SK-N-SH (cell line): ENCODE measurements around the gene TCEAL2. TPM values are rescaled to one million over a fixed set of nuclear protein-coding genes. Genes with fewer than 3 reads are reported as not detected.
"Not testable (repeated sequence)": the region's sequence is repeated elsewhere in the genome, so short reads cannot be mapped to it uniquely, and the experiment has no call there.

Experiments used
- CTCF ChIA-PET: fragments of 300-600, 350-600 bp; formaldehyde crosslinking; extraction: SDS; loops from one replicate; lab custom pipeline; 2021; lab: Yijun Ruan, JAX
- POLR2A ChIA-PET: fragments of 350-600 bp; sonication (Branson Sonifier 250); formaldehyde crosslinking; extraction: SDS; loops from one replicate; lab custom pipeline; 2020; ENCODE audit warnings: antibody characterized with exemption, inconsistent platforms; lab: Yijun Ruan, JAX
- DNase-seq: peaks from one replicate; pipeline ENCODE4 v3.0.0; 2012
- H2AFZ ChIP-seq: fragments of 200-600 bp; sonication (generic); 2 replicates; pipeline ENCODE4 v1.8.1; 2016; ENCODE audit warnings: antibody characterized with exemption, mild to moderate bottlenecking, low read depth
- H3F3A ChIP-seq: fragments of 200-600 bp; sonication (generic); replicated peaks from 2 replicates; pipeline ENCODE3; 2016; ENCODE audit warnings: antibody characterized with exemption, mild to moderate bottlenecking; ENCODE audit not compliant: insufficient read depth
- H3K27ac ChIP-seq, 2 experiments: fragments of 200-500 bp in 1 of 2; fragments of 200-600 bp in 1 of 2; sonication (Bioruptor generic) in 1 of 2; sonication (generic), shearing (Covaris generic) in 1 of 2; 2 replicates each; pipeline versions ENCODE4 v1.5.1 to v1.6.1; 2014 to 2016; ENCODE audit warnings: low read depth in 2 of 2, inconsistent platforms in 1 of 2, low read length in 1 of 2, mild to moderate bottlenecking in 1 of 2, mixed read lengths in 1 of 2
- H3K27me3 ChIP-seq: fragments of 200-600 bp; sonication (generic), shearing (Covaris generic); 2 replicates; pipeline ENCODE4 v1.6.1; 2016; ENCODE audit warnings: mixed run types; ENCODE audit not compliant: insufficient read depth
- H3K36me3 ChIP-seq, 2 experiments: fragments of 200-500 bp in 1 of 2; fragments of 200-600 bp in 1 of 2; sonication (Bioruptor generic) in 1 of 2; sonication (generic) in 1 of 2; replicated peaks in 1 of 2; 2 replicates each; pipeline versions ENCODE3 to v1.5.1; 2014 to 2016; ENCODE audit warnings: low read length in 1 of 2, mild to moderate bottlenecking in 1 of 2; ENCODE audit not compliant: insufficient read depth in 2 of 2, control insufficient read depth in 1 of 2
- H3K4me1 ChIP-seq, 2 experiments: fragments of 200-500 bp in 1 of 2; fragments of 200-600 bp in 1 of 2; sonication (Bioruptor generic) in 1 of 2; sonication (generic), shearing (Covaris generic) in 1 of 2; 2 replicates each; pipeline versions ENCODE4 v1.5.1 to v1.6.1; 2014 to 2016; ENCODE audit warnings: low read depth in 1 of 2, low read length in 1 of 2, mixed run types in 1 of 2; ENCODE audit not compliant: insufficient read depth in 2 of 2, control insufficient read depth in 1 of 2
- H3K4me2 ChIP-seq: fragments of 200-600 bp; sonication (generic), shearing (Covaris generic); 2 replicates; pipeline ENCODE4 v1.6.1; 2017; ENCODE audit warnings: mixed run types
- H3K4me3 ChIP-seq, 2 experiments: fragments of 200-500 bp in 1 of 2; fragments of 200-600 bp in 1 of 2; sonication (Bioruptor generic) in 1 of 2; sonication (generic), shearing (Covaris generic) in 1 of 2; 2 replicates each; pipeline versions ENCODE4 v1.5.1 to v1.8.1; 2014 to 2016; ENCODE audit warnings: low read depth in 2 of 2, inconsistent platforms in 1 of 2, low read length in 1 of 2, mild to moderate bottlenecking in 1 of 2, mixed read lengths in 1 of 2, moderate library complexity in 1 of 2
- H3K79me2 ChIP-seq: fragments of 200-600 bp; sonication (generic); 2 replicates; pipeline ENCODE4 v1.8.1; 2017; ENCODE audit warnings: mild to moderate bottlenecking; ENCODE audit not compliant: insufficient read depth
- H3K9ac ChIP-seq: fragments of 200-600 bp; sonication (generic); 2 replicates; pipeline ENCODE4 v1.6.1; 2017; ENCODE audit warnings: mixed run types
- H3K9me2 ChIP-seq: fragments of 200-600 bp; sonication (generic); 2 replicates; pipeline ENCODE4 v1.6.1; 2017; ENCODE audit warnings: mixed run types
- H3K9me3 ChIP-seq: fragments of 200-600 bp; sonication (generic); 2 replicates; pipeline ENCODE4 v1.6.1; 2017; ENCODE audit warnings: mixed run types, mild to moderate bottlenecking, moderate library complexity
- H4K20me1 ChIP-seq: fragments of 200-600 bp; sonication (generic); 2 replicates; pipeline ENCODE4 v1.6.1; 2017; ENCODE audit warnings: mild to moderate bottlenecking, mixed run types; ENCODE audit not compliant: insufficient read depth
- ELF1 ChIP-seq: IDR thresholded peaks from 2 replicates; pipeline ENCODE4 v1.4.0; 2012
- FOSL2 ChIP-seq: IDR thresholded peaks from 2 replicates; pipeline ENCODE4 v1.4.0; 2012; ENCODE audit warnings: low read depth, mild to moderate bottlenecking, moderate library complexity, borderline replicate concordance
- FOXJ3 ChIP-seq: sonication (generic); formaldehyde crosslinking; IDR thresholded peaks from 2 replicates; pipeline ENCODE4 v1.5.1; 2020; ENCODE audit warnings: mild to moderate bottlenecking, missing genetic modification reagents
- MEF2A ChIP-seq: IDR thresholded peaks from 2 replicates; pipeline ENCODE4 v1.4.0; 2012; ENCODE audit warnings: low read depth, borderline replicate concordance
- MXI1 ChIP-seq: IDR thresholded peaks from 2 replicates; pipeline ENCODE4 v1.6.1; 2012; ENCODE audit warnings: mild to moderate bottlenecking, low read depth, low read length, improper control_type of control experiment
- RFX5 ChIP-seq: IDR thresholded peaks from 2 replicates; pipeline ENCODE4 v1.6.1; 2012; ENCODE audit warnings: mild to moderate bottlenecking, improper control_type of control experiment, low read length
- SMC3 ChIP-seq: IDR thresholded peaks from 2 replicates; pipeline ENCODE4 v1.6.1; 2012; ENCODE audit warnings: low read depth, low read length, improper control_type of control experiment
- TCF12 ChIP-seq: IDR thresholded peaks from 2 replicates; pipeline ENCODE4 v1.4.0; 2012
- WGBS: methylation state at CpG from one replicate; pipeline ENCODE4 v1.1.6; 2017; ENCODE audit warnings: low lambda C conversion rate; 5-methylcytosine and 5-hydroxymethylcytosine counted together
- polyA plus RNA-seq, 3 experiments: library from polyadenylated mRNA; depleted of rRNA; stranded (reverse); fragments of >200 nt; gene quantifications; 2 replicates each; pipeline ENCODE4 v1.2.3, GENCODE V29; 2012
- TF ChIP-seq, protein P1 (sequence below): fragments of 200-600 bp; sonication (generic); IDR thresholded peaks from 2 replicates; pipeline ENCODE4 v1.6.1; 2017; ENCODE audit warnings: antibody characterized with exemption, mild to moderate bottlenecking, moderate library complexity
- TF ChIP-seq, protein P2 (sequence below): IDR thresholded peaks from 2 replicates; pipeline ENCODE4 v1.4.0; 2012; ENCODE audit warnings: low read depth, borderline replicate concordance
- TF ChIP-seq, protein P3 (sequence below): IDR thresholded peaks from 2 replicates; pipeline ENCODE4 v1.4.0; 2012; ENCODE audit warnings: low read depth, borderline replicate concordance

Gene TCEAL2
- polyA plus RNA-seq, 1 of the 3 experiments (the other 2 are of a cell fraction), result 0.12 TPM

DNA sequence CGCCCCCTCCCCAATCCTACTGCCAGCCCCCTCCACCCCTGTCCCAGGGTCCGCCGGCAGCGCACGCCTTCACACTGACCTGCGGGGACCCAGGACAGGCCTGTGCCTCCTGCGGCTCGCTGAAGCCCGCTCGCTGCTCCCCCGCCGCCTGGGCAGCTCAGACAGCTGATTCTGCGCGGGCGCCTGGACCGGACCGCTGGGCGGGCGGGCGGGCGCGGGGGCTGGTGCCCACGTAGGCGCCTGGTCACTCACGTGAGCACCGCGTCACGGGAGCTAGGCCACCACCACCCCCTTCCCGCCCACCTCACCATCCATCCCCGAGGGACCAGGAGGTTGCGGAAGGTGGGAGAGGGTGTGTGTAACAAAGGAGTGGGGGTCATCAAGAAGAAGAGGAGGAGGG, 16.8 kb downstream of the TCEAL2 start, which contains the start of gene TCEAL6:
TSS of gene TCEAL6 (minus strand) at position 208 of the 400 bp plus-strand sequence.
- H3K27me3 ChIP-seq, H3K4me1 ChIP-seq, H3F3A ChIP-seq, CTCF ChIA-PET, H3K9me2 ChIP-seq, H3K4me3 ChIP-seq, H3K9ac ChIP-seq, H3K36me3 ChIP-seq, H4K20me1 ChIP-seq, POLR2A ChIA-PET, H3K79me2 ChIP-seq, H3K9me3 ChIP-seq, H3K27ac ChIP-seq, H2AFZ ChIP-seq, H3K4me2 ChIP-seq: not testable (repeated sequence)
- DNase-seq, result peak; percentile 48
- WGBS, result 7% methylated on average over 4 of the region's 31 CpGs

DNA sequence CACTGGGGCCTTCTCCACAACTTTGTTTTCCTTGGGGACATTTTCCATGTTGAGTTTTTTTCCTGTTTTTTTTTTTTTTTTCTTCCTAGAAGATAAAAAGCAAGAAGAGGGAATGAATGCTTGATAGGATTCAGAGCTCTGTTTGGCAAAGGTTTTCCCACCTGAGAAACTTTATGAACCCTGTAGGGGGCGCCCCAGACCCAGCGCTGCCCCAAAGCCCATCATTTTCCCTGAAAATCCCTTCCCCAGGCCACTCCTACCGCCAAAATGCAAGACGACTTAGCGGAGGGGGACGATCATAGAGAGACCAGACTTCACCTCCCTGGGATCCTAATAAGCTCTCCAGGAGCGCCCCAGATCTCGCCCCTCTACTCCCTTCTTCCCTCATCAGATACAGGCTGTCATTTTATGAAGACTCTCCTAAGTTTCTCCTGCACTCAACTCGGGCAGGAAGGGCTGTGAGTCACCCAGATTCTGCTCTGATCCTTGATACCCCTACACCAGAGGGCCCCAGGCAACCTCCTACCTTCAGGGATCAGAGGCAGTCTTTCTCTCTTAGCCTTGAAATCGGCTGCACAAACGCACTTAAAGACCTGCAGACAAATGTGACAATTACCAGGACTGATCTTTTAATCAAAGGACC, 28.9 kb downstream of the TCEAL2 start:
- Histone ChIP-seq H3K9me3 (no peaks in the 10 kb centered on the region), H2AFZ (no peak overlapping the region), H3K27ac (no peak overlapping the region), H3K4me1 (no peaks in the 10 kb centered on the region), H3K4me3 (no peak overlapping the region), H3K79me2 (no peaks in the 10 kb centered on the region), H3K9me2 (no peaks in the 10 kb centered on the region)
- 13% methylated on average over 11 of the region's 11 CpGs for WGBS
- TF ChIP-seq, protein P1, sequence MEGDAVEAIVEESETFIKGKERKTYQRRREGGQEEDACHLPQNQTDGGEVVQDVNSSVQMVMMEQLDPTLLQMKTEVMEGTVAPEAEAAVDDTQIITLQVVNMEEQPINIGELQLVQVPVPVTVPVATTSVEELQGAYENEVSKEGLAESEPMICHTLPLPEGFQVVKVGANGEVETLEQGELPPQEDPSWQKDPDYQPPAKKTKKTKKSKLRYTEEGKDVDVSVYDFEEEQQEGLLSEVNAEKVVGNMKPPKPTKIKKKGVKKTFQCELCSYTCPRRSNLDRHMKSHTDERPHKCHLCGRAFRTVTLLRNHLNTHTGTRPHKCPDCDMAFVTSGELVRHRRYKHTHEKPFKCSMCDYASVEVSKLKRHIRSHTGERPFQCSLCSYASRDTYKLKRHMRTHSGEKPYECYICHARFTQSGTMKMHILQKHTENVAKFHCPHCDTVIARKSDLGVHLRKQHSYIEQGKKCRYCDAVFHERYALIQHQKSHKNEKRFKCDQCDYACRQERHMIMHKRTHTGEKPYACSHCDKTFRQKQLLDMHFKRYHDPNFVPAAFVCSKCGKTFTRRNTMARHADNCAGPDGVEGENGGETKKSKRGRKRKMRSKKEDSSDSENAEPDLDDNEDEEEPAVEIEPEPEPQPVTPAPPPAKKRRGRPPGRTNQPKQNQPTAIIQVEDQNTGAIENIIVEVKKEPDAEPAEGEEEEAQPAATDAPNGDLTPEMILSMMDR, result peak; percentile 44; the same call in 1 of the 2 replicates
- TF ChIP-seq SMC3, result no peak
- TF ChIP-seq, all 33 proteins: peak for 1
- Histone ChIP-seq H3K4me2 (no peak overlapping the region), H3K9ac (no peak overlapping the region), H3K36me3 (no peaks in the 10 kb centered on the region), H4K20me1 (no peaks in the 10 kb centered on the region), H3F3A (no peaks in the 10 kb centered on the region), H3K27me3 (peaks cover 13% of the 10 kb centered on the region; the same call in 1 of the 2 replicates)
- ChIA-PET CTCF (interaction anchor here (0.6 to 2.0 kb wide), 4 partner anchors 9 to 79 kb away, joined by 3 to 7 read pairs (median 3); no protein-coding TSS in a partner anchor), POLR2A (no interaction called here)
- peak; percentile 16 for DNase-seq

DNA sequence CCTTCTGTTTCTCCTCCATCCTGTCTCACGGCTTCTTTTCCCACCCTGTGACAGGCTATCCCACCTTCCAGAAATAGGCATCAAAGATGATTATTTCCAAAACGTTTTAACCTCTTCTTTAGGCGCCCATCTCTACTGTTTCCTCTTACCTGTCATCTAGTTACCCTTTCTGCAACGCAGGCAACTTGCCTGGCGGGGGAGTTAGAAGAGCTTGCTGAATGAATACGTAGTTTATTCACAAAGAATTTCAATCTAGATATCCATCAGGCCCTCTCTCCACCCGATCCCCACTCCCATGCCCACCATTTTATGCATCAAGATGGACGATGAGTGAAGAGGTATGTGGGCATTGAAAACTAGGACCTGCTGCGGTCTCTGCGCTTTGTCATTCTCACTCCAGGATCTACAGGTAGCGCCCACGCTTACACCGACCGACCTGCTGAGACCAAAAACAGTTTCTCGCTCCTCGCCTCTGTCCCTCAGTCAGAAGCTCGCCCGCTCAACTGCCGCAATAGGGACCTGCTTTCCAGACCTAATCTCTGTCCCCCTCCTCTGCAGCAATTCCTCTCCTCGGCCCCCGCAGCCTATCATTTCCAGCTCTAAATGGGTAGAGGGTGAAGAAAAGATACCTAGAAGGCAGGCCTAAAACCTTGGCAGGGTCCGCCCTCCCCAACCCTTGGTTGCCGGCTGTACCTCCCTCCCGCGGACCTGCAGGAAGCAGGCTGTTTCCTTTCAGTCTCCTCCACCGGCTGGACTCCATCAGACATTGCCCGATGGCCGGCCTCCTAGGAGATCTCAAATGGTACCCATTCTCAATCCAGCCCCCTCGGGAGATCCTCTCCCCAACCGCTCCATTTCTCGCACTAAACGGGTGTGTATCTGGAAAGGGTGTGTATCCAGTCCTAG, 29.7 kb downstream of the TCEAL2 start:
- POLR2A ChIA-PET, result no interaction called here
- H3F3A ChIP-seq, result no peaks in the 10 kb centered on the region
- no peaks in the 10 kb centered on the region for H3K9me2 ChIP-seq
- peaks cover 13% of the 10 kb centered on the region; the same call in 1 of the 2 replicates for H3K27me3 ChIP-seq
- H3K4me2 ChIP-seq, result no peak overlapping the region
- 29% methylated on average over 32 of the region's 32 CpGs for WGBS
- CTCF ChIA-PET, result interaction anchor here (2.0 kb wide), 1 partner anchor 10 kb away, joined by 7 read pairs; no protein-coding TSS in a partner anchor
- H3K9ac ChIP-seq, result no peak overlapping the region
- no peaks in the 10 kb centered on the region for H3K79me2 ChIP-seq
- H3K4me3 ChIP-seq, result peak overlapping the region; percentile 32 to 39; a peak in 3 of 4 replicates
- H3K4me1 ChIP-seq, result no peaks in the 10 kb centered on the region
- no peak overlapping the region for H3K27ac ChIP-seq
- H4K20me1 ChIP-seq, result no peaks in the 10 kb centered on the region
- no peaks in the 10 kb centered on the region for H3K36me3 ChIP-seq
- DNase-seq, result peak; percentile 9
- H2AFZ ChIP-seq, result no peak overlapping the region
- H3K9me3 ChIP-seq, result no peaks in the 10 kb centered on the region
- no peak for TF ChIP-seq ELF1
- TF ChIP-seq, protein P2, sequence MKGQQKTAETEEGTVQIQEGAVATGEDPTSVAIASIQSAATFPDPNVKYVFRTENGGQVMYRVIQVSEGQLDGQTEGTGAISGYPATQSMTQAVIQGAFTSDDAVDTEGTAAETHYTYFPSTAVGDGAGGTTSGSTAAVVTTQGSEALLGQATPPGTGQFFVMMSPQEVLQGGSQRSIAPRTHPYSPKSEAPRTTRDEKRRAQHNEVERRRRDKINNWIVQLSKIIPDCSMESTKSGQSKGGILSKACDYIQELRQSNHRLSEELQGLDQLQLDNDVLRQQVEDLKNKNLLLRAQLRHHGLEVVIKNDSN, result no peak
- no peak for TF ChIP-seq MXI1
- TF ChIP-seq TCF12, result no peak
- TF ChIP-seq RFX5, result no peak
- TF ChIP-seq MEF2A, result no peak
- TF ChIP-seq FOXJ3 (CRISPR knock-in tag), result no peak
- TF ChIP-seq, protein P3, sequence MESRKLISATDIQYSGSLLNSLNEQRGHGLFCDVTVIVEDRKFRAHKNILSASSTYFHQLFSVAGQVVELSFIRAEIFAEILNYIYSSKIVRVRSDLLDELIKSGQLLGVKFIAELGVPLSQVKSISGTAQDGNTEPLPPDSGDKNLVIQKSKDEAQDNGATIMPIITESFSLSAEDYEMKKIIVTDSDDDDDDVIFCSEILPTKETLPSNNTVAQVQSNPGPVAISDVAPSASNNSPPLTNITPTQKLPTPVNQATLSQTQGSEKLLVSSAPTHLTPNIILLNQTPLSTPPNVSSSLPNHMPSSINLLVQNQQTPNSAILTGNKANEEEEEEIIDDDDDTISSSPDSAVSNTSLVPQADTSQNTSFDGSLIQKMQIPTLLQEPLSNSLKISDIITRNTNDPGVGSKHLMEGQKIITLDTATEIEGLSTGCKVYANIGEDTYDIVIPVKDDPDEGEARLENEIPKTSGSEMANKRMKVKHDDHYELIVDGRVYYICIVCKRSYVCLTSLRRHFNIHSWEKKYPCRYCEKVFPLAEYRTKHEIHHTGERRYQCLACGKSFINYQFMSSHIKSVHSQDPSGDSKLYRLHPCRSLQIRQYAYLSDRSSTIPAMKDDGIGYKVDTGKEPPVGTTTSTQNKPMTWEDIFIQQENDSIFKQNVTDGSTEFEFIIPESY, result no peak
- TF ChIP-seq, protein P1, result no peak
- TF ChIP-seq FOSL2, result no peak
